ACC112 (cell line): ENCODE results near the gene NOSIP.

ENCODE experiments used
- H2AFZ ChIP-seq: fragments of 200-600 bp; sonication (generic); one replicate; pipeline ENCODE4 v1.6.0; 2017; ENCODE audit warnings: antibody characterized with exemption, low read length; ENCODE audit not compliant: unreplicated experiment
- H3K27ac ChIP-seq: fragments of 200-600 bp; sonication (generic); 2 replicates; pipeline ENCODE4 v1.5.1; 2014; ENCODE audit warnings: low read depth, mild to moderate bottlenecking, antibody characterized with exemption, low read length, moderate library complexity
- H3K27me3 ChIP-seq: fragments of 200-600 bp; sonication (generic); 2 replicates; pipeline ENCODE4 v1.6.1; 2014; ENCODE audit warnings: mild to moderate bottlenecking, antibody characterized with exemption, low read length, moderate library complexity, mixed read lengths; ENCODE audit not compliant: insufficient read depth
- H3K36me3 ChIP-seq: fragments of 200-600 bp; sonication (generic); 2 replicates; pipeline ENCODE4 v1.6.1; 2016; ENCODE audit warnings: mild to moderate bottlenecking, antibody characterized with exemption, low read length, moderate library complexity, mixed read lengths; ENCODE audit not compliant: insufficient read depth
- H3K4me1 ChIP-seq: fragments of 200-600 bp; sonication (generic); one replicate; pipeline ENCODE4 v1.6.1; 2016; ENCODE audit warnings: low read length, mixed read lengths; ENCODE audit not compliant: insufficient read depth, unreplicated experiment, control insufficient read depth
- H3K4me3 ChIP-seq: fragments of 200-600 bp; sonication (generic); 2 replicates; pipeline ENCODE4 v1.5.1; 2014; ENCODE audit warnings: mild to moderate bottlenecking, low read depth, low read length
- H3K79me2 ChIP-seq: fragments of 200-600 bp; sonication (generic); one replicate; pipeline ENCODE4 v1.6.0; 2016; ENCODE audit warnings: low read length; ENCODE audit not compliant: control insufficient read depth, unreplicated experiment, insufficient read depth

NOSIP gene

DNA sequence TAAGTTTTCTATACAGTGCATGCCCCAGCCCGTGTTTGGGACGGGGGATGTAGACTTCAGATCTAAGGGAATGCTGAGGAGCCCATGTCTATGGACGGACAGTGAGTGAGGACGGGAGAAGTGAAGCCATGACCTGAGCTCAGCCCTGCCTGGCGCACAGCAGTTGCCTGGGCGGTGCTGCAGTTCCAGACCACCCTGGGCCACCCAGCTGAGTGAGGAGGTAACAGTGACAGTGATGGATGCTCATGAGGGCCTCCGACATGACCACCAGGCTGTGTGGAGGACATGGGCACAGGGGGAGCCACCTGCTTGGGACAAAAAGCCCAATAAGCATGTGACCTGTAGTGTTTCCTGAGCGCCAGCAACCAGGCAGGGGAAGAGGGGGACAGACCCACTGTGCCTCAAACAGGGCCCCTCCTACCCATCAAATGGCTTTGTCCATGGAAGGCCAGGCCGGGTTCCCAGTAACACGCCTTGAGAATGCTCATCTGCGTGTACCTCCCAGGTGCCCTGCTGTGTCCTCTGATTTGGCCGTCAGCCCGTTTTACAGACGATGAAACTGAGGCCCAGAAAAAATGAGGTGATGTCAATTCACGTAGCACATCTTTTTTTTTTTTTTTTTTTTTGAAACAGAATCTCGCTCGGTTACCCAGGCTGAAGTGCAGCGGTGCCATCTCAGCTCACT is 22.6 kb downstream of the NOSIP start:
- no peak overlapping the region for H2AFZ ChIP-seq
- H3K27me3 ChIP-seq = no peaks in the 10 kb centered on the region

DNA sequence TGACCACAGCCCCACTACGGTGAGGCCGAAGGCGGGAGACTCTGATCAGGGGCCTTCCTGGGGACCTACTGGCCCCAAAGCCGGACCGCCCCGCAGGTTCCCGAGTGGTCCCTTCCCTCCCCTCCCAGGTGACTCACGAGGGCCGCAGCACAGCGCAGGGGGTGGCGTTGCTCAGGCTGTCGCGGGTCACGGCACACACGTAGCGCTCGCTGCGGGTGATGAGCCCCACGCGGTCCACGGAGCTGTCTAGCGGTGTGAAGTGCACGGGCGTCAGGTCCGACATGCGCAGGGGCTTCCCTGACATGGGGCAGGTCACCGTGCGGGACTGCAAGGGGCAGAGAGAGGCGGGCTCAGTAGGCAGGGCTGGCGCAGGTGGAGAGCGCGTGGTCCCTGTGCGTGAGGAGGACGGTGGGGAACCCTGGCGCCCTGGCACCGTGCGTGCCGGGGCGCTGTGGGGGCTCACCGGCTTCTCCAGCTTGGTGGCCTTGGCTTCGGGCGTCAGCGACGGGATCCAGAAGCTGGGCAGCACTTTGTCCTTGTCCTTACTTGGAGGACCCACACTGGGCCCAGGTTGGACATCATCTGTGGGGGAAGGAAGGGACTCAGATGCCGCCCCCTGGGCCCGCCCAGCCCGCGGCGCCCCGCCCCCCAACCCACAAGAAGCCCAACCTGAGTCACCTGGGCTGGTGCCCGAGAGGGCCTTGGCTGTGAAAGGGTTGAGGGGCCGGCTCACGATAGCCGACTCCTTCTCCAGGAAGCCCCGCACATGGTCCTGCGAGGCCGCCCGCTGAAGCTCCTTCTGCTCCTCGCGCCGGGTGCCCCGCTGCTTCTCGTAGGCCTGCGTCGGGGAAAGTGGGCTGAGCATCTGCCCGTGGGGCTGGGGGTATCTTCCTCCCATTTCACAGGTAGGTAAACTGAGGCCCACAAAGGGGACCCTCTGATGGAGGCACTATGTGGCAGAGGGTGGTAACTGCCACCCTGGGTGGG is 23.7 kb downstream of the NOSIP start:
- H3K4me3 ChIP-seq = no peak overlapping the region
- H3K4me1 ChIP-seq = peaks cover 9% of the 10 kb centered on the region
- H3K27me3 ChIP-seq = no peaks in the 10 kb centered on the region
- H3K27ac ChIP-seq = no peak overlapping the region
- no peaks in the 10 kb centered on the region for H3K79me2 ChIP-seq
- H2AFZ ChIP-seq = no peak overlapping the region
- H3K36me3 ChIP-seq = peaks cover 3% of the 10 kb centered on the region; the same call in 1 of the 2 replicates

More for the DNA sequence above, 22.6 kb downstream of the NOSIP start:
- no peak overlapping the region for H3K4me3 ChIP-seq
- H3K4me1 ChIP-seq = peaks cover 9% of the 10 kb centered on the region
- no peak overlapping the region for H3K27ac ChIP-seq
- no peaks in the 10 kb centered on the region for H3K79me2 ChIP-seq
- peaks cover 3% of the 10 kb centered on the region; the same call in 1 of the 2 replicates for H3K36me3 ChIP-seq

DNA sequence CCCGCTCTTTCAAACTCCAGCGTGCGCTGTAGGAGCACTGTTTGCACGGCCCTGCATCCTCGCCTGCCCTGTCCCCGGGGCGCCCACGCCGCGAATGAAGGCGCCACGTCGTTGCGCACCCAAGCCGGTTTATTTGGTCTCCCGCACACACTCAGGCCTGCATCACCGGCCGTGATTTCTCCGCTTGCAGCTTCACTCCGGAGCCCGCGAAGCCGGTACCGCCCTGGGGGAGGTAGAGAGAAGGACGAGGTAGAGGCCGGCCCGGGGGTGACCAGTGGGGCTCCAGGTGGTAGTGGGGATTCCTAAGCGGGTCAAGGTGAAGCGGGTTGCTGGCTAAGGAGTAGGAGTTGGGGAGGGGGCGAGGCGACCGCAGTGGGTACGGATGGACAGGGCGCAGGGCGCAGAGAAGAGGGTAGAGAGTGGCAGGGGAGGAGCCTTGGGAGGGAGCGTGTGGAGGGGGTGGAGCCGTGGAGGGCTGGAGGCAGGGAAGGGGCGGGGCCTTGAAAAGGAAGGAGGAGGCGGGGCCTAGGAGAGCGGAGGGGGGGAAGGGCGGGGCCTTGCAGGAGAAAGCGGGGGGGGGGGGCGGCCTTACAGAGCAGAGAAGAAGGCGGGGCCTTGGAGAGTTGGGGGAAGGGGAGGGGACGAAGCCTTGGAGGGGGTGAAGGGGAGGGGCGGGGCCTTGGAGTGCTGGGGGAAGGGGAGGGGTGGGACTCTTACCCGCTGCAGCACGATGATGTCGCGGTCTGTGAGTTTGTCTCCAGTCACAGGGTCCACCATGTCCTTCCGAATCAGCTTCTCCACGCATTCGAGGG is 24.6 kb downstream of the NOSIP start:
- Histone ChIP-seq H3K79me2 (no peaks in the 10 kb centered on the region), H3K4me3 (no peak overlapping the region), H2AFZ (no peak overlapping the region), H3K4me1 (peaks cover 9% of the 10 kb centered on the region), H3K27me3 (no peaks in the 10 kb centered on the region), H3K36me3 (peaks cover 3% of the 10 kb centered on the region; the same call in 1 of the 2 replicates), H3K27ac (no peak overlapping the region)

DNA sequence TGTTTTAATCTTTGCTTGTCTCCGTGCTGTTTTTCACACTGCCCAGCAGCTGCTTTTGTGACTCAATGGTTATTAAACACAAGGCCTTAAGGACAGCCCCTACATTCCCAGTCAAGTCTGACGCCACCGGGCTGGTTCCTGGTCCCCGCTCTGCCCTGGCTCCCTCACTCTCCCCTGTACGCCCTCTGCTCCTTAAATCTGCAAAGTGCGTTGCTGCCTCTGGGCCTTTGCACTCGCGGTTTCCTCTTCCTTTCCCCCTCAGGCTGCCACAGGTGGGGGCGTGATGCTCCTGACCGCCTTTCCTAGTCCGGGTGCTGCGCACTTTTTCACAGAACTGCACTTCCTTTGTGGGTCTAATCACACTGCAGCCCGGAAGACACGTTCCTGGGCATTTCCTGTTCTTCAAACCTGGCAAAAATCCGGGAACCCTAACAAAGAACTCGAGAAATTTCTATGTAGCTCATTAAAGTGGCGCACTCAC is 25.6 kb downstream of the NOSIP start:
- Histone ChIP-seq H3K4me3 (no peak overlapping the region), H3K79me2 (no peaks in the 10 kb centered on the region), H3K4me1 (peaks cover 9% of the 10 kb centered on the region), H3K27me3 (no peaks in the 10 kb centered on the region), H2AFZ (no peak overlapping the region), H3K36me3 (peaks cover 3% of the 10 kb centered on the region; the same call in 1 of the 2 replicates), H3K27ac (no peak overlapping the region)

DNA sequence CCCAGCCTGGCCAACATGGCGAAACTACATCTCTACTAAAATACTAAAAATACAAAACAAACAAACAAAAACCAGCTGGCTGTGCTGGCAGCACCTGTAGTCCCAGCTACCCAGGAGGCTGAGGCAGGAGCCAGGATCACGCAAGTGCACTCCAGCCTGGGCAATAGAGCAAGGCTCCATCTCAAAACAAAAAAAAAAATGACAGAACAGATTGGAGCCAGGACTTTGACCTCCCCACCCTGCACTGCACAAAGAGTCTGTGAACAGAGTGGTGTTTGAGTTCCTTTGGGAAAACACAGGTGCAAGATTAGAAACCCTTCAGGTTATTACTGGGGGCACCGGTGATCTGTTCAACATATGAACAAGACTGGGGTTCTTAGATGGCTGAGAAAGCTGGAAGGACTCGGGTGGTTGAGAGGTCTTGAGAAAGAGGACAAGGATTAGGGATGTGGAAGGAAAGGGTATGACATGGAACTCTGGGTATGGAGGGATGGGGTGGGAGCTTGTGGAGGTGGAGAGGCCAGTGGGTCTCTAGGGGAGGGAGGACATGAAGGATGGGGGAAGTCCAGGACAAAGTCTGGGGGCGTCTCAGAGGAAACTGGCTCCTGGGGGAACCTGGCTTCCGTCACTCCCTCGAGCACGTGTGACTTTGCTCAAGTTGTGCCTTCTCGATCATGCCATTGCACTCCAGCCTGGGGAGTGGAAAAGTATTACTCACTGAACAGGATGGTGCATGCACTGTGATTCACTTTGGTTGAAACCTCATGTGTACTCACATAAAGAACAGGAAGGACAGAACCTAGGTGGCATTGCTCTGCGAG is 26.7 kb downstream of the NOSIP start:
- peak overlapping the region; percentile 56 for H3K27ac ChIP-seq
- H3K4me3 ChIP-seq = no peak overlapping the region
- H3K79me2 ChIP-seq = no peaks in the 10 kb centered on the region
- H2AFZ ChIP-seq = no peak overlapping the region
- H3K36me3 ChIP-seq = peaks cover 3% of the 10 kb centered on the region; the same call in 1 of the 2 replicates
- no peaks in the 10 kb centered on the region for H3K27me3 ChIP-seq
- peaks cover 9% of the 10 kb centered on the region for H3K4me1 ChIP-seq

DNA sequence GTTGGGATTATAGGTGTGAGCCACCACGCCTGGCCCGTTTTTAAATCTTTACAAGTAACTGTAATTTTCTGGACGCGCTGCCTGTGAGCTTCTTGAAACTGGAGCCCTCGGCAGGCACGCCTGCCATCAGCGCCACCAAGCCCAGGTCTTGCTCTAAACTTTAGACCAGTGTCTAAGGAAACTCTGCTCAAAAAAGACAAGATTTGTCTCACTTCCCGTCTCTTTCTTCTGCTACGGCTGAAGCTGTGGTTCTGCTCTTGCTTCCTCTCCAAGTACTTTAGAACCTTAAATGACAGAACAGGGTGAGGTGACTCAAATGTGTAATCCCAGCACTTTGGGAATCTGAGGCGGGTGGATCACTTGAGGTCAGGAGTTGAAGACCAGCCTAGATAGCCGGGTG is 27.6 kb downstream of the NOSIP start:
- Histone ChIP-seq H3K27me3 (no peaks in the 10 kb centered on the region), H2AFZ (no peak overlapping the region), H3K4me3 (no peak overlapping the region), H3K36me3 (peaks cover 3% of the 10 kb centered on the region; the same call in 1 of the 2 replicates), H3K79me2 (no peaks in the 10 kb centered on the region), H3K27ac (no peak overlapping the region), H3K4me1 (peaks cover 9% of the 10 kb centered on the region)

DNA sequence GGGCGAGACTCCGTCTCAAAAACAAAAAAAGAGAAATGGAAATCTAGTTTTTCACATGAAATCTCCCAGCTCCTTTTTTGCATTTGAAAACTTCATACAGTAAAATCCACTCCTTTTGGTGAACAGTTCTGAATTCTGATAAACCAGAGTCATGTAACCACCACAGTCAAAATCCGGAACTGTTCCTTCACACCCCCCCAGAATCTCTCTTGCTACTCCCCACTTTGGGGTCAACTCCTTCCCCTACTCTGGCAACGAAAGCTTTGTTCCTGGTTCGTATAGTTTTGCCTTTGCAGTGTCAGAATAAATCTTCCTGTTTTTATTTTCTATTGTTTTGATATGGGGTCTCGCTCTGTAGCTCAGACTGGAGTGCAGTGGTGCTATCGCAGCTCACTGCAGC is 28.8 kb downstream of the NOSIP start:
- Histone ChIP-seq H3K27me3 (no peaks in the 10 kb centered on the region), H3K4me1 (peaks cover 9% of the 10 kb centered on the region), H3K79me2 (no peaks in the 10 kb centered on the region), H3K4me3 (no peak overlapping the region), H3K36me3 (peaks cover 3% of the 10 kb centered on the region; the same call in 1 of the 2 replicates), H2AFZ (no peak overlapping the region), H3K27ac (no peak overlapping the region)

DNA sequence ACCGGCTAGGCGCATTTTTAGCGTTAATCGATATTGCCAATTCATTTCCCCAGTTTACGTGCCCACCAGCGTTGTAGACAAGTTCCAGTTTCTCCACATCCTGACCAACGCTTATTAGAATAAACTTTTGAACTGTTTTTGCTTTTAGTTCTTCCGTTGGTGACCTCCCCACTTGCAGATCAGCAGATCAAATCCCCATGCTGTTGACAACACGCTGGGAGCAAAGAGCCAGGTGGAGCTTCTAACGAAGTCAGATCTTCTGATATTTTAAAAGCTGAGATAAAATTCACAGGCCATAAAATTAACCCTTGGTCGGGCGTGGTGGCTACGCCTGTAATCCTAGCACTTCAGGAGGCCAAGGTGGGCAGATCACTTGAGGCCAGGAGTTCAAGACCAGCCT is 31.3 kb downstream of the NOSIP start:
- H3K79me2 ChIP-seq = no peaks in the 10 kb centered on the region
- H3K4me1 ChIP-seq = peaks cover 7% of the 10 kb centered on the region
- H3K36me3 ChIP-seq = no peaks in the 10 kb centered on the region
- no peak overlapping the region for H3K4me3 ChIP-seq
- no peaks in the 10 kb centered on the region for H3K27me3 ChIP-seq
- no peak overlapping the region for H2AFZ ChIP-seq
- no peak overlapping the region for H3K27ac ChIP-seq

DNA sequence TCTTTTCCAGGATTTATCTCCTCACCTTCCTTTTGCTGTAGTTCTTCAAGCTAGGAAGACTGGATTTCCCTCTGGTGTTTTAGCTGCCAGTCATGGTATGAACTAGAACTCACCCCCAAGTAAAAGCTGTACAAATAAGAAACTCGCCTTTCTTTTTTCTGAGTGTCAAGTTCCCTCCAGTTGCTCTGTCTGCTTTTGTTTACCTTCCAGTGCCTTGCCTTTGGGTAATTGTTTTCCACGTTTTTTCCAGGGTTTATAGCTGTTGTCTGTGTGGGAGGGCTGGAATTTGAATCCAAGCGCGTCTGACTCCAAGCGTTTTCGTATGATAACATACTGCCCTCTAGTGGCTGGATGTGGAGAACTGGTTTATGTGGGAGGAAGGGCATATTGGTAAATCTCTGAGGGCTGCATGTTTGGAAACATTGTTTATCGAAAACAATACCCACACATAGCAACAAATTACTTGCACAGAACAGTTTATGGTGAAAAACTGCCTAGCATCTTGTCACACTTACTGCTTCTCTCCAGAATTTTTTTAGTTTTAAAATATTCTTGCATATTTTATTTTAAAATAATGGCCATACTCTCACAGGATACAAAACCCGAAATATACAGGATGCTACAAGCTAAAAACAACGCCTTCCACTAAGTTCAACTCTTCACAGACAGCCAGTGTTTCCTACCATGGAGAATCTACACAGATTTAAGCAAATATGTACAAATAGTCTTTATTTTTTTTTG is 33.4 kb downstream of the NOSIP start:
- Histone ChIP-seq H3K4me3 (no peak overlapping the region), H3K4me1 (no peaks in the 10 kb centered on the region), H3K79me2 (no peaks in the 10 kb centered on the region), H3K36me3 (no peaks in the 10 kb centered on the region), H3K27me3 (no peaks in the 10 kb centered on the region), H2AFZ (no peak overlapping the region), H3K27ac (no peak overlapping the region)
